EL (cell line): ENCODE results near the gene SPATA13.

Experiments used
- DNase-seq: peaks from one replicate; pipeline ENCODE4 v3.0.0-alpha.2; 2016

SPATA13 gene

DNA sequence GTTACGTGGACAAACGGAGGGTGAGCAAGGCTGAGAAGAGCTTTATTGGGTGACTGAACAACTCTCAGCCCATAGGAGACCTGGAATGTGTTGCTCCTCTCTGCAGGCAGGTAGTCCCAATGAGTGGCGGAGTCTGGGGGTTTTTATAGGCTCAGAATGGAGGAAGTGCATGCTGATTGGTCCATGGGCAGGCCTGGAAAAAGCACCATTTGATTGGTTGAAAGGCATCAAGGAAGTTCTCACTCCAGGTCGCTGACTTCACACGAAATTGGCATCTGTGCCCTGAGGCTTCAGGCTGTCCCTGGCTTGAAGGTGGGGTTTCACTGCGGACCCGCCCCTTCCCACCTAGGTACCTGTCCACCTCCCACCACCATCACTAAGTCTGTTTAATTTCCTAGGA, 65.4 kb downstream of the SPATA13 start:
- no peak for DNase-seq

DNA sequence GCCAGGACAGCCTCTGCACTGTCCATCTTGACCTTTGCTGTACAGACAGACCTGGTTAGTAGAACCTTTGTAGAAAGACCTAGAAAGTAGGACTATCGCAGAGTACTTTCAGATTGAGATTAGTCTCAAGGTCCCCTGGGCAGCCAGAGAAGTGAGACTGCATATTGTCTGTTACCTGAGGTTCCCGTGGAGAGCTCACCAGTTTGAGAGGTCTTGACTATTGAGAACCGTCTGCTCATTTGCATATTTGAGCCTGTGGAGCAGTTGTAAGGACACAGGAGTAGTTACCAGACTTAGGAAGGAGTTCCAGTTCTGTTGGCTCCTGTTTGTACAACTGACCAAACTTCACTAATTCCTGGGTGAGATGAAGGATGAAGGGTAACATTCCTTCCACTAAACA, 66.2 kb downstream of the SPATA13 start:
- DNase-seq: no peak

DNA sequence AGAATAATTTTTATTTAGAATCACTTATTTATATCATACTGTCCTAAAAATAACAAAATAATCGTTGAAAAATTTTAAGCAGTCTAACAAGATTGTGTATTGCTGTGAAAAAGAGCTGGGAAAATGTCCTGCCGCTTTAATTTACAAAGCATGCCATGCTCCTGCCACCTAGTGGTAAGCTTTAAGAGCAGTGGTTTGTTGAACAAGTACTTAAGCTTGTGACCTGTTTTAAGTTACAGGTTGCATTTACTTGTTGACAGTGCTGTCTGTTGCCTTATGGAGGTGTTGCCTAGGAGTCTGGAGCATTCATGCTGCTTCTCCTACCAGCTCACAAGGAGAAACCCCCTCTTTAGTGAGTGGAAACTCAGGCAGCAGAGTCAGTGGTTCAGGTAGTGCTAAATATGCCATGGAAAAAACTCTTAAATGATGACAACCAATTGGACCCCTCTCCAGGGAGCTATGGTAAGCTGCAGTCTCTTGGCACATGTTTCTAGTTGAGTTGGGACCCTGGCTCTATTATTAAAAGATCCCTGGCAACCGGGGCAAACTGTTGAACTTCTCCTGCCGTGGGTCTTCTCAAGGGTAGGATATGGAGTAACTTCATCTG, 68.4 kb downstream of the SPATA13 start:
- peak; percentile 61 for DNase-seq

DNA sequence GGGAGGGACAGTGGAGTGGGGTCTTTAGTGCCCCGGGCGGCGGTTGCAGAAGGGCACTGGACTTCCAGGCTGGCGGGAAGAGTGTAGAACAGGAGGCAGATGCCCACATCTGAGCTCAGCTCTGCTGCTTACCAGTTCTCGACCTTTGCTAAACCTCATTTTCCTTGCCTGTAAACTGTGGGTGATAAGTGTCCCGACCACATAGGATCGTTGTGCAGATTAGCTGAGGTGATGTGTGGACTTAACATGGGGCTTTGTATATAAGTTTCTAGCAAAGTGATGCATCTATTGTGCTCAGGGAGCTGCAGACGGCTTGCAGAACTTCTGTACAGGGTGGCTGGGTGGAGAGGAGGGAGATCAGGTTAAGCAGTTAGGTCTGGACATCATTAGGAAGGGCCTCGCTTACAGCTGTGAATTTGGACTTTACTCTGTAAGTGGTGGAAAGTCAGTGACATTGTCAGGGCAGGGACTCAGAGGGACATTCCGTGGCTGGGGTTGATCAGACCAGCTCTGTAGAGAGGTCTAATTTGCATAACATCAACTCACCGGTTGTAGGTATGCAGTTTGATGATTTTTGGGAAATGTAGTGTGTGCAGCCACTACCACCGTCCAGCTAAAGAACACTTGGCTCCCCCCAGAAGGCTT, 70.0 kb downstream of the SPATA13 start:
- no peak for DNase-seq

DNA sequence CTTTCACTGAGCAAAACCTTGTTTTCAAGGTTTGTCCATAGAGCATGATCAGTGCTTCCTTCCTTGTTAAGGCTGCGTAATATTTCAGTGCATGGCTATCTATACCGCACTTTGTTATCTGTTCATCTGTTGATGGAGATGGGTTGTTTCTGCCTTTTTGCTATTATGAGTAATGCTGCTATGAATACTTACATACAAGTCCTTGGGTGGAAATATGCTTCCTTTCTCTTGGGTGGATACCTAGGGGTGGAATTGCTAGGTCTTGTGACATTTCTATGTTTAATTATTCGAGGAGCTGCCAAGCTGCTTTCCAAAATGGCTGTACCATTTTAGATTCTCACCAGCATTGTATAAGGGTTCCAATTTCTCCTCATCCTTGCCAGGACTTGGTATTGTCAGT, 70.9 kb downstream of the SPATA13 start:
- no peak for DNase-seq

DNA sequence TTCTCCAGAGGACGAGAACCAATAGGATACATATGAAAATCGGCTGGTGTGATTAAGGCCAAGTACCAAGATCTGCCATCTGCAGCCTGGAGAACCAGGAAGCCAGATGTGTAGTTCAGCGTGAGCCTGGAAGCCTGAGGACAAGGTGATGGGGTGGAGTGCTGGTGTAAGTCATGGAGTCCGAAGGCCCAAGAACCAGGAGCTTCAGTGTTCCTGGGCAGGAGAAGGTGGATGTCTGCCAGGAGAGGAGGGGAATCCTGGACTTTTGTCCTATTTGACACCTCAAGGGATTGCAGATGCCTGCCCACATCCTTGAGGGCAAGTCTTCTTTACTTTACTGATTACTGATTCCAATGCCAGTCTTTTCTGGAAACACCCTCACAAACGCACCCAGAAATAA, 71.5 kb downstream of the SPATA13 start:
- no peak for DNase-seq

DNA sequence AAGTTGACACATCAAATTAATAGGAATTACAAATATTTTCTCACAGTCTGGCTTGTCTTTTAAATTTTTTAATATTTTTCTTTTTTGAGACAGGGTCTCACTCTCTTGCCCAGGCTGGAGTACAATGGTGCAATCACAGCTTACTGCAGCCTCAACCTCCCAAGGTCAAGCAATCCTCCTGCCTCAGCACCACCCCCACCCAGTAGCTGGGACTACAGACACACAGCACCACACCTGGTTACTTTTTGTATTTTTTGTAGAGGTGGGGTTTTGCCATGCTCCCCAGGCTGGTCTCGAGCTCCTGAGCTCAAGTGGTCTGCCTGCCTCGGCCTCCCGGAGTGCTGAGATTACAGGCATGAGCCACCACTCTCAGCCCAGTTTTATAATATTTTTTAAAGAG, 72.0 kb downstream of the SPATA13 start:
- no peak for DNase-seq

DNA sequence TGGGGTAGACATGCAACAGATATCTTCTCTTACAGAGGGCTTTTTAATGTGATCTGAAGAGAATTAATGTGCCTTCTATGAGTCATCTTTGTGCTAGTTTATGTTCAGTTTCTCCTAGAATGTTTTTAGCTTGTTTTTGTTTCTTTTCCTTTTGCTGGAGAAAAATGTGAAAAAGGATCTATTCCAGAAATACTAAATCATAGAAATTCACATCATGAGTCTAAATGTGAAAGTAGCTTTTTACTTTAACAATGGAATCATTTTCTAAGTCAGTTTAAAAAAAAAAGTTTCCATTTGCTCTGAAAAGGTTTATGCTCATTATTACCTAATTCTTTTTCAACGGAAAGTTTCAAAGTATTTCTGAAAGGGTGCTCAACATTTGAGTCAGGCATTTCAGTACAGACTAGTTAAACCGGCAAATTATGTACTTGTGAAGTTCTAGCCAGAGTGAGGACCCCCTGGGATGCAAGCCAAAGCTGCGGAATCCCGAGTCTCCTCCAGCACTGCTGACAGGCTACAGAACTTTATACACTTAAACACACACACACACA, 72.9 kb downstream of the SPATA13 start:
- peak; percentile 10 for DNase-seq

DNA sequence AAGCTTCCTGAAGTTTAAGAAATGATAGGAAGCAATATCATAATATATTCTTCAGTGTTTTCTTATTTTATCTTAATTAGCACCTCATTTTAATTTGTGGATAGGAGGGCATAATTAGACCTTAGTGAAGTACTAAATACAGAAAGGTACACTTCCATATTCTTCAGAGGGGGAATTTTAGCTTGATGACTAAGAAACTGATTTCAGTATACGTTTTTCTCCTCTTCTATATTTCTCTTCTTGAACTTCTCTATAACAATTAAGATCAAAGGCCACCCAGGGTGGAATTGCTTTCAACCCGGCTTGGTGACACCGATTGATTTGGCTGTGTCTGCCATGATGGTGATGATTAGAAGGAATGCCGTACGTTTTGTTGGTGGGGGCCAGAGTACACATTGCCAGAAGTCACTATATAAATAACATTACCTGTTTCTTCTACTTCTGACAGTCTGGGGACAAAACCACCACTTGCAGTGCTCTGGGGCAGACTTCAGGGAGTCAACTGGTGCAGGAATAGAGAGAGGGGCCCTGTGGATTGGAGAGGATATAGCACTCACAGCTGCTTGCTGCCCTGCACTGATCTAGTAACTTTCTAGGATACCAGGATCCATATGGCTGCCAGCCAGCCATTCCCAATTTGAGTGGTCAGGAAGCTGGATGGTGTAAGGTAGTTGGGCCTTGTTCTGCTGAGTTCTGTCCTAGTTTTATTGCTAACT, 73.8 kb downstream of the SPATA13 start:
- no peak for DNase-seq

DNA sequence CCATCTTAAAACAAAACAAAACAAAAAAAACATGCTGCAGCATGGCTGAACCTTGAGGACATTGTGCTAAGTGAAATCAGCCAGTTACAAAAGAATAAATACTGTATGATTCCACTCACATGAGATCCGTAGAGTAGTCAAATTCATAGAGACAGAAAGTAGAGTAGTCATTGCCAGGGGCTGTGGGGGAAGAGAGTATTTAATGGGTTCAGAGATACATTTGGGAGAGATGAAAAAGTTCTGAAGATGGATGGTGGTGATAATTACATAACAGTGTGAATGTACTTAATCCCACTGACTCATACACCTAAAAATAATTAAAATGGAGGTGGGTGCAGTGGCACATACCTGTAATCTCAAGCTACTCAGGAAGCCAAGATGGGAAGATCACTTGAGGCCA, 76.8 kb downstream of the SPATA13 start:
- DNase-seq: no peak

DNA sequence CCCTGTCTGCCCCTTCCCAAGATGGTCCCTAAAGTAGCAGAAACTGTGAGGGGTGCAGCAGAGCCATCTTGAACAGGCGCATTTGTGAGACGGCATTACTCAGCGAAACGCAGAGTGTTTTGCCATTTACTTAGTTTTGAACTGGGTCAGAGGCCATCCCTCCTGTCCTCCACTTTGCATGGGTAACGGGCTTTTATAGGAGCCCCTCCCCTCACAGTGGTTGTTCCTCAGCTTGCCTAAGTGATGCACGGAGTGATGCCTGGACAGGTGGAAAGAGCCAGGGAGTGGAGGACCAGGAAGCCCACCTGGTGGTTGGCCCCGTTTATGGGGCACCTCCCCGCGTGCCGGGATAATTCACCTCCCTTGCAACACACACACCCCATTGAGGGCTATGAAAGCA, 80.8 kb downstream of the SPATA13 start:
- no peak for DNase-seq

DNA sequence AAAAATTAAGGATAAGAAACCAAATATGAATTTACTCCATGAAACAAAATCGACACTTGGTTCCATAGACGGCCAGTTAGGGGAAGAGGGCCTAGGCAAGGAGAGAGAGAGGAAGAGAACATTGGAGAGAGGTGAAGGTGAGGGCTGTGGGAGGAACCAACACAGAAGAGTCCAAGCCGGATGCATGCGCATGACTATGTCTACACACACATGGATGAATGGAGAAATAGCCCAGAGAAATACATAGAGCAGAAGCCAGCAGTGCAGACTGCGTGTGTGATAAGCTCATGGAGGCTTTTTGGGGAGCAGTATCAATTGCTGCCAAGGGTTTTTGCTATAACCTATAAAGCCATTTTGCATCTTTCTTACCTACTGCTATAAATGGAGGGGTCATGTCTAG, 81.6 kb downstream of the SPATA13 start:
- DNase-seq: no peak

DNA sequence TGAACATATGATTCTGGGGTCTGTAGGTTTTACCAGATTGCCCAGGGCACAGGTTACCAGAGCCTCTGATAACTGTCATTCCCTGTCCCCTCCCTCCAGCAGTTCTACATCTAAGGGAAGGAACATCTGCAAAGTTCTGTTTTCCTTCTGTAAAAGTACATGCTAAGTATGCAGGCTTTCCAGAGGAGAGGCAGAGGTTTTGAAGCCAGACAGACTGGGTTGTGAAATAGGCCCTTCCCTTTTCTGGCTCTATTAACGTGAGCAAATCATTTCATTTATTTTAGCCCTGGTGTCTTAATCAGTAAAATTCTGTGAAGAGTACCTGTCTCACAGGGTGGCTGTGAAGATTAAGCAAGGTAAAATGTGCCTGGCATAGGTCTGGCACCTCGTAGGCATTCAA, 82.8 kb downstream of the SPATA13 start:
- no peak for DNase-seq

DNA sequence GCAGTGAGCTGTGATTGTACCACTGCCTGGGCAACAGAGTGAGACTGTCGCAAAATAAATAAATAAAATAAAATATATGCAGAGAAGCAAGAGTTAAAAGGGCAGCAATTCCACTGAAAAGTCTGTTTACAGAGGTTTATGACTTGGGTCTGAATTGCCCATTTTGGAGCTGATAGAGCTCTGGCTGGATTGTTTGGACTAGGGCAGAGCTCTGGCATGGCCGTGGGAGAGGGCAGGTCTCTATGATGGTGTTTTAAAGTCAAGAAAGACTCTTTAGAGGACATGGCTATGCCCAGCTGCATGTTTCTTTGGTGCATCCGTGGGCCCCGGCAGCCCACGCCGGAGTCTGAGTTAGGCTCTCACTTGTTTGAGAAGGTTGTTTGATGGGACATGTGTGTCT, 84.3 kb downstream of the SPATA13 start:
- no peak for DNase-seq

DNA sequence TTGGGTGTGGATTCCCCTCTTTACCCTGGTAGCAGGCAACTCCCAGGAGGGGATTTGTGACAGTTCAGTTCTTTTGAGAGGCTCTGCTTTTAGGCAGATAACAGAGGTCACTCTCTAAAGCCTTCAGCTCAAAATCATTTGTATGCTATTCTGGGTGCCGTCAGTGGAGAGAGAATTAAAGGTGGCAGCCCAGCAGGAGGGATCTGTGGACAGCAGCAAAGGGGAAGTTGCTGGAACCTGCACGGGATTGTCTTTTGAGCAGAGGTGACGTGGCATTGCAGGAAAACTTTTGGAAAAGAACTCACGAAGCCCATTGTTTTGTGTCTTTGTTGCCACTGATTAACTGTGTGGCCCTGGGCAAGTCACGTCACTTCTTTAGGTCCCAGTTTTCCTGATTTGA, 86.5 kb downstream of the SPATA13 start:
- DNase-seq: no peak

DNA sequence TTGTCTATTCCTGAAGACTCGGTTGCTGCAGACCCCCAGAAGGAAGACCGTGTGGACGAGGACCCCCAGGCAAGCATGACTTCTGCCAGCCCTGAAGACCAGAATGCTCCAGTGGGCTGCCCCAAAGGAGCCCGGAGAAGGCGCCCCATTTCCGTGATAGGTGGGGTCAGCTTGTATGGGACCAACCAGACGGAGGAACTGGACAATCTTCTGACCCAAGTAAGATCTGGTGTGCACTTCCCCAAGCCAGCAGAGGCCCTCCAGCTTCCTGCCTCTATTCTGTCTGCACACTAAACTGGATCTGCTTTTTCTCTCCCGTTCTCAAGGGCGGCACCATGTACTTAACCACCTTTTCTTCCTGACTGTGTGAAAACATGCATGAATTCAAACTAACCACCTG, 89.1 kb downstream of the SPATA13 start:
- no peak for DNase-seq

DNA sequence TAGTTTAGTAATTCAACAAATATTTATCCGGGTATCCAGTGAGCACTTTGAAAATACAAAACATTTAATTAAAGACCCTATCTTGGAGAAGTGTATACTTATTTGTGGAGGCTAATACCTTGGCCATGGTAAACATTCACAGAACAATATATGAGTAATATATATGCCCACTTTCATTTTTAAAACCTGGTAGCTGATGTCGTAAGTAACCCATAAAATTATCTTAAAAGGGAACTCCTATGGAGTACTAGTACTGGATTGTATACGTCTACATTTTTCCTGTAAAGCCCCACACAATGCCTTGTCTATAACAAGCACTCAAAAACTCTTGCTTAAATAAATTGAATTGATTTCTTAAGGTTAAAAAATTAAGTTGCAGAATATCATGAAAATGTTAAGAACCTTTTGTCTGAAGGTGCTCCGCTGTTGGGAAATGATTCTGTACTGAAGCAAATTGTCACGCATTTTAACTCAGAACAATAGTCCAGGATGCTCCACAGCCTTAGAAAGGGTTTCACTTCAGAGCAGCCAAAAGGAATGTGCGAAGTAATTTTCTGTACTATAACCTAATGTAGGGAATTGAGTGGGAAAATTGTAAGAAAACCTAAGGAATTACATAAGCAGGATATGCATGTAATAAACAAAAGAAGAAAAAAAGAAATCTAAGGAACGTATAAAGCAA, 90.0 kb downstream of the SPATA13 start:
- DNase-seq: no peak

DNA sequence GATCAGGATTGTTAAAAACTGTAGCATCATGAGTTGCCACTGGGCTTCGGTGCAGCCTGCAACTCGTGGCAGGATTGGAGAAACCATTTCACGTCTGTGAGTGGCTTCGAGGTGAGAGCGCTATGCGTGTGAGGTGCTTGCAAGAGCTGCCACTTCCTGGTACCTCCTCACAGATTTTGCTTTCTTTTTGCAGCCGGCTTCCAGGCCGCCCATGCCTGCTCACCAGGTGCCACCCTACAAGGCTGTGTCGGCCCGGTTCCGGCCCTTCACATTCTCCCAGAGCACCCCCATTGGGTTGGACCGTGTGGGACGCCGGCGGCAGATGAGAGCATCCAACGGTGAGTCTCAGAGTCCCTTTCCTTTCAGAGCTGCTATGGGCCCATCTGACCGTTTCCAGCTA, 91.0 kb downstream of the SPATA13 start:
- DNase-seq: no peak

DNA sequence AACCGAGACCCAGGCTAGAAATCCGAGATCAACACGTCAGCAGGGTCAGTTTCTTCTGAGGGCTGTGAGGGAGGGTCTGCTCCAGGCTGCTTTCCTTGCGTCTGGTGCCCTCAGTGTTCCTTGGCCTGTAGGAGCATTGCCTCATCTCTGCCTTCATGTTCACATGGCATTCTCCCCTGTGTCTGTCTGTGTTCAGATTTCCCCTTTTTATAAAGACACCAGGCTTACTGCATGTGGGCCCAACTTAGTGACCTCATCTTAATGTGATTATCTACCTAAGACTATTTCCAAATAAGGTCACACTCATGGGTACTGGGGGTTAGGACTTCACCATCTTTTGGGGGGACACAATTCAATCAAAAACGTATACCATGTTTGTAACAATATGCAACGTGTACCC, 91.6 kb downstream of the SPATA13 start:
- DNase-seq: no peak

DNA sequence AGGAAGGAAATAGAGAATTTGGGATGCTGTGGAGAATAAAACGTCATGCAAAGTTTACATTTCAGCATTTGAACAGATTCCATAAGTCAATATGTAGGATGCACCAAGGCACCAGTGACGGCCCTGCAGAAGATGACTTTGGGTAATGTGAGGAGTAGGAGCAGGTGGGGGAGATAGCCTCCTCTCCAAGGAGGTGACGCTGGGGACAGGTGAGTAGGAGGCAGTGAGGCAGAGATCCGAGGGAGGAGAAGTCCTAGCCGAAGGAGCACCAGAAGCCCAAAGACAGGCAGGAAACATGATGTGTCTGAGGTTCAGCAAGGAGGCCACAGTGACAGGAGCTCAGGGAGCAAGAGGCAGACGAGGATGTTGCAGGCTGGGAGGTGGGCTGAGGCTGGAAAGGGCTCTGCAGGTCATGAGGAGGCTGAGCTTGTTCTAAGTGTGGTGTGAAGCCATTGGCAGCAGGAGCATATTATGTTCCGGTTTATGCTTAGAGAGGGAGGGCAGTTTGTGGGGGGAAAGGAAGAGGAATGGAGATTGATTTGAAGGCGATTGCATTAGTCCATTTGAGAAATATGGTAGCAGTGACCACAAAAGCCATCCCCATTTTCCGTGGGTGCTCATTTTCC, 93.1 kb downstream of the SPATA13 start:
- no peak for DNase-seq

DNA sequence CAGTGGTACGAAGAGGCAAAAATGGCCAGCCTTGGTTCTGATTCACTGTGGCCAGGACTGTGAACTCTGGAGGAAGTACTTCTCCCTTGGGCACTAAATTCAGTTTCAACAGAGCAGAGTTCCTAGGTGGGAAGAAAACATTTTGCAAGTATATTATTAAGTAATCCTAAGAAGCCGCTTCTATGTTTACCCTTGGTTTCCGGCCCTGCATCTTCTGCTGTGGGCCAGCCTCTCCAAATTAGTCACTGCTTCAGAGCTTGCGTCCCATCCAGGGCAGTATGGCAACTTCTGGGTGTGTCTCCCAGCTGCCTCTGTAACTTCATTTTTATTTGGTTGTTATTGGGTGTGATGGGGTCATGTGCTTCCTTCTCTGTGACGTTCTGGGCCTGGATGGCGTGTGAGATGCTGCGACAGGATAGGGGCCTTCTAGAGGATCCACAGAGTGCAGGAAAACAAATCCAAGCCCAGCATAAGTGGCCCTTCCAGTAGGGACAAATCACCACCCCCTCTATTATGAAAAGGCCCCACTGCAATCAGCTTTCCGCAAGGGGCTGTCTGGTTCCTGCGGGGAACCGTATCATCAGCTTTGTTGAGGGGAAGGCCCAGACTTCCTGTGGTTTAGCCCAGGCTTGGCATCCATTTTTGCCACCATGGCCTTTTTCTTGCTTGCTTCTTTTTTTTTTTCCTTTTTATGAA, 93.8 kb downstream of the SPATA13 start:
- DNase-seq: no peak

DNA sequence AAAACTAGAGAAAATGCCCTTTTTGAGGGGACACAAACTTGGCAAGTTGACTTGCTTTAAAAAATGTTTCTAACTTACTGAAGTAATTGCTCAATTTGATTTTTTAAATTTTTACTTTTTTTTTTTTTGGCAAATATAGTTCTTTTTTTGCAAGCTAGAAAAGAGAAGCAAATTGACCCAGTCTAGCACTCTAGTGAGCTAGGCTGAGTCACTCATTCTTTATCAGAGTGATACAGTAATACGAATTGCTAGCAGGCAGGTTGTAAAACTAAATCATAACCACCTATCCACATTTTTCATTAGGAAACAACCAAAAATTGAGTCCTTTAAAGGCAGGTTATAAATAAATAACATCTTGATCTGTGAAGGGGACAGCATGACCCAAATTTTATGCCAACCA, 97.0 kb downstream of the SPATA13 start:
- no peak for DNase-seq

DNA sequence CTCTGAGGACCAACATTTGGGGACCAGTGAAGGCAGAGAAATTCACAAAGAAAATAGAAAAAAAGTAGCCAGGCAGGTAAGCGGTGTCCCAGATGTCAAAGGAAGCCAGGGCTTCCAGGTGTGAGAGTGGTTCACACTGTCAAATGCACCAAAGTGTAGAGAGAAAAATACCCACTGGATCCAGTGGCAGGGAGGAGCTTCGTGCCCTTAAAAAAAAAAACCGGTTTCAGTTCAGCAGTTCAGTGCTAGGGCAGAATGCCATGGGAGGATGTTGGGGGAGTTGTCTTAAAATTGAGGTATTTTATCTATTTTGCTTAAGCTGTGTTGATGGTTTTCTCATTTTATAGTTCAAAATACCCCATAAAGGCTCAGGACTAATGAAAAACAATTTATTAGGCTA, 101.0 kb downstream of the SPATA13 start:
- no peak for DNase-seq
